Left renal cortex interstitium (tissue), 4 donors: Measurements from ENCODE around the gene STAT2. TPM values are rescaled to one million over a fixed set of nuclear protein-coding genes. Genes with fewer than 3 reads are reported as not detected.
"Not testable (repeated sequence)": the region's sequence is repeated elsewhere in the genome, so short reads cannot be mapped to it uniquely, and the experiment has no call there.

ENCODE experiments used
- DNase-seq, 4 donors: peaks; one replicate each; pipeline ENCODE4 v3.0.0-alpha.2; 2013; ENCODE audit warnings: low read depth in 4 of 4, low spot score in 2 of 4, missing footprints in 1 of 4
- polyA plus RNA-seq, 4 donors: library from polyadenylated mRNA; unstranded; fragments of 120-200 nt; gene quantifications; one replicate each; pipeline ENCODE4 v1.2.1, GENCODE V29; 2013; ENCODE audit not compliant: insufficient read length in 4 of 4

The STAT2 gene
- 100 to 1,000 TPM in 2 of 4 donors, 10 to 100 TPM in 2; 71.1 to 156 (median 114) TPM for polyA plus RNA-seq

DNA sequence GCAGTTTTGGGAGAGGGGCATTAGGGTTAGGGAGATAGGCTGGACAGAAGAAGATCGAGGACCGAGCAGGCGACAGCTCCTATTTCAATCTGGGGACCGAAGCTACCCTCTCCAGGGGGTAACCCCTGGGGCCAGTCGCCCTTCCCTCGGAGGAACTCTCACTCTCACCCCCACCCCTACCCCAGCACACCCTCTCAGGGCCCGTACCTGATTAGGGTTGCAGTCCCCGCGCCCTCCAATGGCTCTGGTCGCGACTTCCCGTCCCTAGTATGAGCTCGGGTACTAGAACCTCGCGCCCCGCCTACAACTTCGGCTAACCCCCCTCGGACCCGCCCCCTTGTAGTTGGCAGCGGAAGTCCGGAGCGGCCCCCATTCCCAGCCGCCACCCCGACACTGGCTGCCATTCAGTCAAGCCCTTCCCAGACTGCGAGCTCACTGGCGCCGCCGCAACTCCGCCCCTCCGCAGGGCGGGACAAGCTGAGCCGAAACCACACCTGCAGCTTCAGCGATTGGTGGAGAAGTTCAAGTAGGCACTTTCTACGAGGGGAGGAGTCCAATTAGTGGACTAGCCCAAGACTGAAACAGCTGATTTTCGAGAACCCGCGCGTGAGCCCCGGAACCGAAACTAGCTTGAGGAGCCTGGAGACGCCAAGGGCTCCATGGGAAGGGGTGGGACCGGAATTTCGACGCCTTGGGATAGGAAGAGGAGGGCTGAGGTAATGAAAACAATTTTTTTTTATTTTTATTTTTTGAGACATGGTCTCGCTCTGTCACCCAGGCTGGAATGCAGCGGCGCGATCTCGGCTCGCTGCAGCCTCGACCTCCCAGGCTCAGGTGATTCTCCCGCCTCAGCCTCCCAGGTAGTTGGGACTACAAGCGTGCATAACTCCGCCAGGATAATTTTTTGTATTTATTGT is at the start of gene STAT2:
Gene STAT2, minus strand, starts transcription at position 257 of the 917 bp plus-strand sequence. CDS start 3,536 bp downstream, outside the sequence.
- DNase-seq: peak; percentile 98 to 100 (median 99)

- DNase-seq: no peak
These were observed 49.0 kb upstream of the STAT2 start for GRCh38 chr12:56408799-56409417.

GRCh38 chr12:56404227-56404626 is 44.3 kb upstream of the STAT2 start:
- DNase-seq: not testable (repeated sequence)

- DNase-seq: not testable (repeated sequence)
These were observed 41.7 kb upstream of the STAT2 start for GRCh38 chr12:56401612-56402011.

DNA sequence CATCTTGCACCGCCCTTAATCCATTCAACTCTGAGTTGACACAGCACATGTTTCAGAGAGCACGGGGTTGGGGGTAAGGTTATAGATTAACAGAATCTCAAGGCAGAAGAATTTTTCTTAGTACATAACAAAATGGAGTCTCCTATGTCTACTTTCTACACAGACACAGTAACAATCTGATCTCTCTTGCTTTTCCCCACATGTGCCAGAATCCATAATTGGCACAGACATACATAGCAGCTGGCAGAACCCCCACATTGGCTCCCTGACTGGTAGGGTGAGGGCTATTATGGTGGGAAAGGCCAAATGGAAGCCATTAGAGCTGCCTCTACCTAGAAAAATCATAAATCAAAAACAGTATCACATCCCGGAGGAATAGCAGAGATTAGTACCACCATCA is 41.2 kb upstream of the STAT2 start:
- not testable (repeated sequence) for DNase-seq

DNA sequence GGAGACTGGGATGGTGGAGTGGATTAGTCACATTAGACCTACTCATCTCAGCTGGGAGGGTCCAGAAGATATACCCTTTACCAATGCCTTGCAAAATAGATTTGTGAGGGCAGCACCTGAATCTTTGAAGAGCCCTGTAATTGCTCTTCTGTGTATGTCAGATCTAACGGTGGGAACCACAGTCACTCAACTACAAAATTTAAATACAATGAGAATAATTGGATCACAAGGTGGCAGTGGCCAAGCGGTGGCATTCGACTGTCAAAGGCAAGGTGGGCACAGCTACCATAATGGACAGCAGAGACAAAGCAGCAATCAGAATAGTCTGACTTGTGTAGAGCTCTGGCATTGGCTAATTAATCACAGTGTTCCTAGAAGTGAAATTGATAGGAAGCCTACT is 39.6 kb upstream of the STAT2 start:
- not testable (repeated sequence) for DNase-seq

- no peak for DNase-seq
These were observed 38.4 kb upstream of the STAT2 start for GRCh38 chr12:56398324-56398723.

DNA sequence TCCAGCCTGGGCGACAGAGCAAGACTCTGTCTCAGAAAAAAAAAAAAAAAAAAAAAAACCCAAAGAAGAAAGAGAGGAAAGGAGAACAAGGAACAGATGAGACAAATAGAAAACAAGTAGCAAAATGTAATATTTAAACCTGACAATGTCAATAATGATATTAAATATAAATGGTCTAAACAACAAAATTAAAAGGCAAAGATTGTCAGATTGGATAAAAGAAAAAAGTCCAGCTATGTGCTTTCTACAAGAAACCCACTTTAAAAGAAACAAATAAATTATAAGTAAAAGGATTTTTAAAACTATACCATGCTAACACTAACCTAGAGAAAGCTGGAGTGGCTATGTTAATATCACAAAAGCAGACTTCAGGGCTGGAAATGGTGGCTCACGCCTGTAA is 32.4 kb upstream of the STAT2 start:
- DNase-seq: no peak

DNA sequence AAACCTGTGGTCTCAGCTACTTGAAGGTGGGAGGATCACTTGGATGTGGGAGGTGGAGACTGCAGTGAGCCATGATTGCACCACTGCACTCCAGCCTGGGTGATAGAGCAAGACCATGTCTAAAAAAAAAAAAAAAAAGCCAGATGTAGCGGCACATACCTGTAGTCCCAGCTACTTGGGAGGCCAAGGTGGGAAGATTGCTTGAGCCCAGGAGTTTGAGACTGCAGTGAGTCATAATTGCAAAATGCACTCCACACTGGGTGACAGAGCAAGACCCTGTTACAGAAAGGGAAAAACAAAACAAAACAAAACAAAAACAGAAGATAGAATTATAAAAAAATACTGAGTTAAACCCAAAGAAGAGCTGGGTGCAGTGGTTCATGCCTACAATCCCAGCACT is 31.8 kb upstream of the STAT2 start:
- DNase-seq: no peak

GRCh38 chr12:56389412-56389811 is 29.5 kb upstream of the STAT2 start:
- no peak for DNase-seq

DNA sequence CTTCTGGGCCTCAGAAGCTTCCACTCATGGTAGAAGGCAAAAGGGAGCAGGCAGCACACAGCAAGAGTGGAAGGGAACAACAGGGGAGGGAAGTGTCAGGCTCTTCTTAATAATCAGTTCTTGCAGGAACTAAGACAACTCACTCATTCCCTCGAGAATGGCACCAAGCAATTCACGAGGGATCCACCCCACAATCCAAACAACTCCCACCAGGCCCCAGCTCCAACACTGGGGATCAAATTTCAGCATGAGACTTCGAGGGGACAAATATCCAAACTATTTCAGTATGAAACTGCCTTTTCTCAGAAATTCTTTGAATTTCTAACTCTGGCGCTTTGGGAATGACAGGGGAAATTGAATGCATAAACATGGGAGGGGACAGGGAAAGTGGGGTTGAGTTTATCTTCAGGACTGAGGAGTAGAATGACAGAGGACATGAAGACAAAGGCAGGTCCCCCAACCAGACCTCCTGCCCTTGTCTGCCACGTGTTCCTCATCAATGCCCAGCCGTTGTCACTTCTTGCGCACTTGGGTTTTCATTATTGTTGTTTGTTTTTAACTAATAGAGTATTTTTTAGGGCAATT is 27.3 kb upstream of the STAT2 start:
- DNase-seq: peak in 1 of 4 donors; percentile 37

GRCh38 chr12:56385873-56386272 is 26.0 kb upstream of the STAT2 start:
- DNase-seq: no peak

DNA sequence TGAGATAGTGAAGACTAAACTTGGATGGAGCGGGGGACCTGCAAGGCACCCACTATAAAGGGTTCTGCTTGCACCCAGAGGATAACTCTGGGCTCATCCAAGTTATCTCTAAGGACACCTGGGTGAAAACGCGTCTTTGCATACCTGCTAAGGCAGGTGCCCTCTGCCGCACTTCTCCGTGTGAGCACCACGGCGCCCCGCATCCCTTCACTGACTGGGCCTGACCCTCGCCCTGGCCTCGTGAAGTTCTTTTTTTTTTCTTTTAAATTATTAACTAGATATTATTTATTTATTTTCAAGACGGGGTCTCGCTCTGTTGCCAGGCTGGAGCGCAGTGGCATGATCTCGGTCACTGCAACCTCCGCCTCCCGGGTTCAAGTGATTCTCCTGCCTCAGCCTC is 22.7 kb upstream of the STAT2 start:
- DNase-seq: no peak

GRCh38 chr12:56377989-56378316 is 18.0 kb upstream of the STAT2 start:
- DNase-seq: no peak

GRCh38 chr12:56377310-56377988 is 17.5 kb upstream of the STAT2 start:
- DNase-seq: no peak

DNA sequence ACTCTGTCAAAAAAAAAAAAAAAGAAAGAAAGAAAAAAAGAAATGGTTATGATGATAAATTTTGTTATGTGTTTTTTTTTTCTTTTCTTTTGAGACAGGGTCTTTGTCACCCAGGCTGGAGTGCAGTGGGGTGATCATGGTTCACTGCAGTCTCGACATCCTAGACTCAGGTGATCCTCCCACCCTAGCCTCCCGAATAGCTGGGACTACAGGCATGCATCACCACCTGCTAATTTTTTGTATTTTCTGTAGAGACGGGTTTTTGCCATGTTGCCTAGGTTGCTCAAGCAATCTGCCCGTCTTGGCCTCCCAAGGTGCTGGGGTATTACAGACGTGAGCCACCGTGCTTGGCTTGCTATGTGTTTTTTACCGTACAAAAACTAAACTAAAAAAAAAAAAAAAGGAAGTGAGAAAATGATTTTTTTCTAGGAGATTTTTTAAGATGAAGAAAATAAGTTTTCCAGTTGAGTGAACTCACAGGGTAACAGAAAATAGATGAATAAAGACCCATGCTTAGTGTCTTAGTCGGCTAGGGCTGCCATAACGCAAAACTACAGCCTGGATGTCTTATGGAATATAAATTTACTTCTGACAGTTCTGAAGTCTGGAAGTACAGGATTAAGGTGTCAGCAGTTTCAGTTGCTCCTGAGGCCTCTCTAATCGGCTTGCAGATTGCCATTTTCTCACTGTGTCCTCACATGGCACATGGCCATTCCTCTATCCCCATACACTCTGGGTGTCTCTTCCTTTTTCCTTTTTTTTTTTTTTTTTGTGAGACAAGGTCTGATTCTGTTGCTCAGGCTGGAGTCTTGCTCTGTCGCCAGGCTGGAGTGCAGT is 15.9 kb upstream of the STAT2 start:
- no peak for DNase-seq

DNA sequence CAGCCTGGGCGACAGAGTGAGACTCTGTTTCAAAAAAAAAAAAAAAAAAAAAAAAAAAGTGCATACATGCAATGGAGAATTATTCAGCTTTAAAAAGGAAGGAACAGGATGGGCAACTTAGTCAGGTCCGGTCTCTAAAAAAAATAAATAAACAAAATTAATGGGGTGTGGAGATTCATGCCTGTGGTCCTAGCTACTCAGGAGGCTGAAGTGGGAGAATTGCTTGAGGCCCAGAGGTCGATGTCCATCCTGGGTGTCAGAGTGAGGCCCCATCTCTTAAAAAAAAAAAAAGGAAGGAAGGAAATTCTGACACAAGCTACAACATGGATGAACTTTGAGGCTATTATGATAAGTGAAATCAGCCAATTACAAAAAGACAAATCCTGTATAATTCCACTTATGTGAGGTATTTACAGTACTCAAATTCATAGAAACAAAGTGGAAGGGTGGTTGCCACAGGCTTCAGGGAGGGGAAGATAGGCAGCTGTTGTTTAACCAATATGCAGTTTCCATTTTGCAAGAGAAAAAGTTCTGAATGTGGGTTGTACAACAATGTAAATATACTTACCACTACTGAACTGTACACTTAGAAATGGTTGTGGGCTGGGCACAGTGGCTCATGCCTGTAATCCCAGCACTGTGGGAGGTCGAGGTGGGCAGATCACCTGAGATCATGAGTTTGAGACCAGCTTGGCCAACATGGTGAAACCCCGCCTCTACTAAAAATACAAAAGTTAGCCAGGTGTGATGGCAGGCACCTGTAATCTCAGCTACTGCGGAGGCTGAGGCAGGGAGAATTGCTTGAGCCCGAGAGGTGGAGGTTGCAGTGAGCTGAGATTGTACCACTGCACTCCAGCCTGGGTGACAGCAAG is 15.1 kb upstream of the STAT2 start:
- no peak for DNase-seq

- no peak for DNase-seq
These were observed 13.6 kb upstream of the STAT2 start for GRCh38 chr12:56373515-56373914.

GRCh38 chr12:56366948-56367347 is 7.0 kb upstream of the STAT2 start:
- DNase-seq: no peak
